ENCODE measurements around the gene CIAPIN1. TPM values are rescaled to one million over a fixed set of nuclear protein-coding genes. Genes with fewer than 3 reads are reported as not detected.

The CIAPIN1 gene
- total RNA-seq, 1 experiment from 2014 or later, result 82.8 TPM

DNA sequence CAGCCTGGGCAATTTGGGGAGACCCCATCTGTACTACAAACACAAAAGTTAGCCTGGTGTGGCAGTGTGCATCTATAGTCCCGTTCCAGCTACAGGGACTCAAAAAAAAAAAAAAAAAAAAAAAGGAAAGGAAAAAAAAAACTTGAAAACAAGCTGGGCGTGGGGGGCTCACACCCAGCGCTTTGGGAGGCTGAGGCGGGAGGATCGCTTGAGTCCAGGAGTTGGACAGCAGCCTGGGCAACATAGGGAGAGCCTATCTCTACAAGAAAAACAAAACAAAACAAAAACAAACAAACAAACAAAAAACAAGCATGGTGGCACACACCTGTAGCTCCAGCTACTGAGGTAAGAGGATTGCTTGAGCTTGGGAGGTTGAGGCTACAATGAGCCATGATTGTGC is 55.5 kb downstream of the CIAPIN1 start:
- Mint-ChIP-seq H3K4me1 (peaks cover under 1 to 3% of the 10 kb centered on the region in 2 experiments; a peak in 3 of 4 replicates), H3K36me3 (ENCODE audit: insufficient read depth in 1 of 3, low read depth in 3 of 3) (no peaks in the 10 kb centered on the region), H3K4me3 (no peak overlapping the region), H3K9me3 (peaks cover 2 to 5% of the 10 kb centered on the region in 2 experiments; a peak in 2 of 5 replicates), H3K27me3 (ENCODE audit: low read depth) (peaks cover 9% of the 10 kb centered on the region), H3K27ac (no peak overlapping the region; a peak in 1 of 7 replicates)
- TF ChIP-seq, protein P1, sequence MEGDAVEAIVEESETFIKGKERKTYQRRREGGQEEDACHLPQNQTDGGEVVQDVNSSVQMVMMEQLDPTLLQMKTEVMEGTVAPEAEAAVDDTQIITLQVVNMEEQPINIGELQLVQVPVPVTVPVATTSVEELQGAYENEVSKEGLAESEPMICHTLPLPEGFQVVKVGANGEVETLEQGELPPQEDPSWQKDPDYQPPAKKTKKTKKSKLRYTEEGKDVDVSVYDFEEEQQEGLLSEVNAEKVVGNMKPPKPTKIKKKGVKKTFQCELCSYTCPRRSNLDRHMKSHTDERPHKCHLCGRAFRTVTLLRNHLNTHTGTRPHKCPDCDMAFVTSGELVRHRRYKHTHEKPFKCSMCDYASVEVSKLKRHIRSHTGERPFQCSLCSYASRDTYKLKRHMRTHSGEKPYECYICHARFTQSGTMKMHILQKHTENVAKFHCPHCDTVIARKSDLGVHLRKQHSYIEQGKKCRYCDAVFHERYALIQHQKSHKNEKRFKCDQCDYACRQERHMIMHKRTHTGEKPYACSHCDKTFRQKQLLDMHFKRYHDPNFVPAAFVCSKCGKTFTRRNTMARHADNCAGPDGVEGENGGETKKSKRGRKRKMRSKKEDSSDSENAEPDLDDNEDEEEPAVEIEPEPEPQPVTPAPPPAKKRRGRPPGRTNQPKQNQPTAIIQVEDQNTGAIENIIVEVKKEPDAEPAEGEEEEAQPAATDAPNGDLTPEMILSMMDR (conservative IDR thresholded peaks at IDR 0.05), result no peak
- Histone ChIP-seq H3K27me3 (ENCODE audit: insufficient read depth, low read length) (no peaks in the 10 kb centered on the region), H3K56ac (ENCODE audit: insufficient read length, low read depth, low read length) (no peak overlapping the region), H3K4me1 (ENCODE audit: insufficient read depth, low read length) (no peaks in the 10 kb centered on the region), H3K14ac (ENCODE audit: insufficient read depth, low read length) (no peak overlapping the region), H3K4ac (ENCODE audit: low read depth, low read length) (no peak overlapping the region), H2BK120ac (ENCODE audit: low read depth, low read length, poor library complexity, severe bottlenecking) (no peak overlapping the region), H3K79me2 (ENCODE audit: insufficient read depth, low read length) (no peaks in the 10 kb centered on the region), H2BK20ac (ENCODE audit: low read depth, low read length, poor library complexity, severe bottlenecking) (no peak overlapping the region), H3K18ac (ENCODE audit: insufficient read length, low read depth, low read length) (no peak overlapping the region), H3K9ac (ENCODE audit: extremely low read depth, insufficient read length, low read length) (no peak overlapping the region), H3K79me1 (ENCODE audit: insufficient read depth, low read depth, low read length, poor library complexity, severe bottlenecking) (no peaks in the 10 kb centered on the region), H4K91ac (ENCODE audit: insufficient read length, low read depth, low read length) (no peak overlapping the region), H2AFZ (ENCODE audit: low read length) (no peak overlapping the region), H4K20me1 (ENCODE audit: control insufficient read depth, insufficient read depth, insufficient read length) (peaks cover 2% of the 10 kb centered on the region), H2BK15ac (ENCODE audit: low read depth, low read length) (no peak overlapping the region), H2AK5ac (ENCODE audit: insufficient read length, low read length) (no peak overlapping the region), H3K4me2 (ENCODE audit: insufficient read depth, insufficient read length, low read length) (no peak overlapping the region), H3K9me3 (ENCODE audit: control insufficient read depth, low read depth, low read length) (no peaks in the 10 kb centered on the region), H2BK12ac (ENCODE audit: insufficient read length, low read depth, low read length) (no peak overlapping the region), H4K8ac (replicated peaks; ENCODE audit: insufficient read length, low read depth, low read length) (no peak overlapping the region), H2BK5ac (ENCODE audit: insufficient read length, low read length) (no peak overlapping the region), H3T11ph (ENCODE audit: low read length) (no peak overlapping the region), H4K5ac (ENCODE audit: insufficient read length, low read depth, low read length) (no peak overlapping the region), H3K27ac (ENCODE audit: insufficient read length, low read depth, low read length) (no peak overlapping the region), H3K23me2 (ENCODE audit: insufficient read length, low read depth, low read length, poor library complexity, severe bottlenecking) (no peaks in the 10 kb centered on the region), H3K23ac (ENCODE audit: insufficient read length, low read depth, low read length) (no peak overlapping the region)
- DNase-seq, result no peak
- WGBS (ENCODE audit: extremely low coverage, insufficient read length, low lambda C conversion rate), result no CpG with 5 or more reads among the region's 5 CpGs

Data from H9 (cell line).